GM12873 (cell line): ENCODE data around the gene MOB3A.

Experiments used
- TF ChIP-seq, protein P1 (sequence below): IDR thresholded peaks from 2 replicates; pipeline ENCODE4 v1.5.1; 2012; ENCODE audit warnings: low read depth, mild to moderate bottlenecking, moderate library complexity, low read length, control low read depth; ENCODE audit not compliant: insufficient read depth; ENCODE audit errors: missing control alignments

MOB3A gene

DNA sequence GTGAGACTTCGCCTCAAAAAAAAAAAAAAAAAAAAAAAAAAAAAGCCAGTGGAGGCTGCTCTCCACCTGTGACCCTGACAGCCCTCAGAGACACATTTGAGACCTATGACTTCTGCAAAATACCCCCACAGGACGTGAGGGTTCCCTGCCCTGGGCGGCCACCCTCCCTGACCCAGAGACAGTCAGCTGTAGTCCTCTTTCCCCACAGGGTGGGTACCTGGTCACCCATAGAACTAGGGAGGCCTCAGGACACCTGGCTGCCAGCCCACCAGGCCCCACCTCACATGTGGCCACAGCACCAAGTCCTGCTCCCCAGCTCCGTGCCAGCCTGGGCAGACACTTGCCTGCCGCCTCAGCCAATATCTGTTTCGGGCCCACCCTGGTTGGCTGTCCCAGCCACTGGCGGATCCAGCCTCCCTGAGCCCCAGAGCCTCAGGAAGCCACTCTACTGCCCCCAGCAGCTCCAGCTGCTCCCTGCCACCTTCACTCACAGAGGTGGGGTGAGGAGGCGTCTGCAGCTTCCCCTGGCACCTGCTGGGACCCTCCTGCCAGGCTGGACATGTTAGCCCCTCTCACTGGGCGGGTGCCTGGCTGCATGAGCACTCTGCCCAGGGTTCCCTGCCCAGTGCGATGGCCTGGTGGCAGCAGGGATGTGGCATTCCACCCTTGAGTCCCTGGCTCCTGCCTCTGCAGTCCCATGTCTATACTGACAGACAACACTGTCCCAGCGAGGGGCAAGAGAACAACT lies 52.0 kb downstream of the MOB3A start:
- TF ChIP-seq, protein P1, sequence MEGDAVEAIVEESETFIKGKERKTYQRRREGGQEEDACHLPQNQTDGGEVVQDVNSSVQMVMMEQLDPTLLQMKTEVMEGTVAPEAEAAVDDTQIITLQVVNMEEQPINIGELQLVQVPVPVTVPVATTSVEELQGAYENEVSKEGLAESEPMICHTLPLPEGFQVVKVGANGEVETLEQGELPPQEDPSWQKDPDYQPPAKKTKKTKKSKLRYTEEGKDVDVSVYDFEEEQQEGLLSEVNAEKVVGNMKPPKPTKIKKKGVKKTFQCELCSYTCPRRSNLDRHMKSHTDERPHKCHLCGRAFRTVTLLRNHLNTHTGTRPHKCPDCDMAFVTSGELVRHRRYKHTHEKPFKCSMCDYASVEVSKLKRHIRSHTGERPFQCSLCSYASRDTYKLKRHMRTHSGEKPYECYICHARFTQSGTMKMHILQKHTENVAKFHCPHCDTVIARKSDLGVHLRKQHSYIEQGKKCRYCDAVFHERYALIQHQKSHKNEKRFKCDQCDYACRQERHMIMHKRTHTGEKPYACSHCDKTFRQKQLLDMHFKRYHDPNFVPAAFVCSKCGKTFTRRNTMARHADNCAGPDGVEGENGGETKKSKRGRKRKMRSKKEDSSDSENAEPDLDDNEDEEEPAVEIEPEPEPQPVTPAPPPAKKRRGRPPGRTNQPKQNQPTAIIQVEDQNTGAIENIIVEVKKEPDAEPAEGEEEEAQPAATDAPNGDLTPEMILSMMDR = no peak

- TF ChIP-seq, protein P1 = no peak
Measured at GRCh38 chr19:2043251-2043641, 52.9 kb downstream of the MOB3A start.

- TF ChIP-seq, protein P1 = peak; percentile 15
Measured at GRCh38 chr19:2042485-2043250, 53.5 kb downstream of the MOB3A start.

DNA sequence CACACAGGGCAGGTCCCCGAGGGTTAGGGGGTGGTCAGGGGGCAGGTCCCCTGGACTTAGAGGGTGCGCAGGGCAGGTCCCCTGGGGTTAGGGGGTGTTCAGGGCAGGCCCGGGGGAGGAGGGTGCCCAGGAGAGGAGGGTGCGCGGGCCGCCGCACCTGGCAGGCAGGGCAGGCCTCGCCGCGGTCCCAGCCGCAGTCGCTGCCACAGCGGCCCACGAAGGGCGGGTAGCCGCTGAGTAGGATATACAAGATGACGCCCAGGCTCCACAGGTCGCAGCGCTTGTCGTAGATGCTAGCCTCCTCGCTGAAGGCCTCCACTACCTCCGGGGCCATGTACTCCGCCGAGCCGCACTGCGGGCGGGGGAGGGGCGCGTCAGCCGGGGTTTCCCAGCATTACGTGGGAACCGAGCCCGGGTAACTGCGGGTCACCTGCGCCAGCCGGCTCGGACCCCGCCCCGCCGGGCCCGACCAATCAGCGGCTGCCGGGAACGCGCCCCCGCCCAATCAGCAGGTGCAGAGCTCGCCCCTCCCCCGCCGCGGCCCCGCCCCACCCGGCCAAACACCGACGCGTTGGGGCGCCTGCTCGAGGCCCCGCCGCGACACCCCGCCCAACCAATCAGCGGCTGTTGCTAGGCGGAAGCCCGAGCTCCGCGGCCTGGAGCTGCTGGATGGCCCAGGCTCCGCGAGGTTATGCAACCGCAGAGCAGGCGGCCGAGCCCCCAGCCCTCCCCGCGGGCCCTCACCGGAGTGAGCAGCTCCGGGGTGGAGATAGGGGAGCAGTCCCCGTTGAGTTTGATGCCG lies 54.2 kb downstream of the MOB3A start:
- TF ChIP-seq, protein P1 = no peak

DNA sequence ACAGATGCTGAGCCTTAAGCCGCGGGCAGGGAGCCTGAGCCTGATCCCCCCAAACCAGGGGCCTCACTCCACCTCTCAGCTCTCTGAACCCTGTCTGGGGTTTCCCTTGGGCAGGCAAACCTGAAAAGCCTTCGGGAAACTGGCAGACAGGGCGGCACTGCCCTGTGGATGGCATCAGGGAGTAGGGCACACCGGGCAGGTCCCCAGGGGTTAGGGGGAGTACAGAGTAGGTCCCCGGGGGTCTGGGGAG lies 54.8 kb downstream of the MOB3A start:
- TF ChIP-seq, protein P1 = no peak

GRCh38 chr19:2040647-2041432 lies 55.3 kb downstream of the MOB3A start:
- TF ChIP-seq, protein P1 = no peak
